Uterus (tissue), 4 donors: ENCODE measurements around the gene PIP4K2A. TPM values are rescaled to one million over a fixed set of nuclear protein-coding genes. Genes with fewer than 3 reads are reported as not detected.

Experiments
- DNase-seq, 2 donors: peaks; one replicate each; pipeline ENCODE4 v3.0.0-alpha.2; 2019 to 2020
- H3K27ac ChIP-seq, 2 donors: fragments of 200-600 bp; sonication (generic); 1 replicate in 1 of 2; 2 replicates in 1 of 2; pipeline ENCODE4 v1.5.1; 2016 to 2018
- H3K27me3 ChIP-seq, 2 donors: fragments of 200-600 bp; sonication (generic); one replicate each; pipeline ENCODE4 v1.5.1; 2018 to 2019; ENCODE audit warnings: control low read depth in 1 of 2
- H3K36me3 ChIP-seq, 2 donors: fragments of 200-600 bp; sonication (generic); one replicate each; pipeline ENCODE4 v1.5.1; 2019; ENCODE audit warnings: control low read depth in 1 of 2
- H3K4me1 ChIP-seq, 2 donors: fragments of 200-600 bp; sonication (generic); one replicate each; pipeline ENCODE4 v1.5.1; 2018 to 2019; ENCODE audit warnings: control low read depth in 1 of 2
- H3K4me3 ChIP-seq, 2 donors: fragments of 200-600 bp; sonication (generic); 1 replicate in 1 of 2; 2 replicates in 1 of 2; pipeline ENCODE4 v1.5.1; 2018 to 2019; ENCODE audit warnings: mild to moderate bottlenecking in 1 of 2
- H3K9me3 ChIP-seq, 2 donors: fragments of 200-600 bp; sonication (generic); one replicate each; pipeline ENCODE4 v1.5.1; 2019; ENCODE audit warnings: control low read depth in 1 of 2
- CTCF ChIP-seq, 4 experiments: fragments of 200-600 bp in 2 of 4; fragments of 450-650 bp in 2 of 4; sonication (generic) in 2 of 4; IDR thresholded peaks; one replicate each; pipeline ENCODE4 v1.5.1; 2016 to 2019; ENCODE audit warnings: antibody characterized with exemption in 4 of 4, mild to moderate bottlenecking in 2 of 4, moderate library complexity in 1 of 4
- POLR2A ChIP-seq, 2 donors: fragments of 450-650 bp; IDR thresholded peaks; one replicate each; pipeline ENCODE4 v1.6.1; 2016; ENCODE audit warnings: antibody characterized with exemption in 2 of 2, mild to moderate bottlenecking in 1 of 2, moderate library complexity in 1 of 2
- intact Hi-C: fragments of 100-400 bp; cut with DNase I; formaldehyde crosslinking; loops from one replicate; pipeline ENCODE4 v1.15.1; 2023; ENCODE audit warnings: low total_unique reads
- total RNA-seq, 4 donors: library from RNA; depleted of rRNA in 3 of 4; stranded (reverse); fragments of >200 nt in 3 of 4; gene quantifications; one replicate each; pipeline versions ENCODE4 v1.1.0 to v1.2.4, GENCODE V29; 2014 to 2023
- donor health status: DM: yes; HTN: yes; CAD: no.

Gene PIP4K2A
- total RNA-seq, 4 donors from 2014 or later = 17.4 to 42.4 (median 22.0) TPM

- H3K27ac ChIP-seq = no peak overlapping the region
- H3K9me3 ChIP-seq = no peaks in the 10 kb centered on the region
- H3K4me3 ChIP-seq = no peak overlapping the region
- no peaks in the 10 kb centered on the region for H3K27me3 ChIP-seq
- TF ChIP-seq CTCF (IDR thresholded peaks at IDR 0.05) (no peak), POLR2A (IDR thresholded peaks at IDR 0.05) (no peak)
- intact Hi-C loops = no loop called here
- H3K36me3 ChIP-seq = no peaks in the 10 kb centered on the region
- H3K4me1 ChIP-seq = no peaks in the 10 kb centered on the region
- DNase-seq = no peak
These were observed 76.9 kb downstream of the PIP4K2A start for GRCh38 chr10:22637491-22637890.

GRCh38 chr10:22635650-22636049 lies 78.7 kb downstream of the PIP4K2A start:
- Histone ChIP-seq H3K4me1 (no peaks in the 10 kb centered on the region), H3K27me3 (no peaks in the 10 kb centered on the region), H3K27ac (no peak overlapping the region), H3K4me3 (no peak overlapping the region), H3K36me3 (no peaks in the 10 kb centered on the region), H3K9me3 (no peaks in the 10 kb centered on the region)
- TF ChIP-seq CTCF (IDR thresholded peaks at IDR 0.05) (no peak), POLR2A (IDR thresholded peaks at IDR 0.05) (no peak)
- intact Hi-C loops = no loop called here
- DNase-seq = no peak

- intact Hi-C loops = no loop called here
- Histone ChIP-seq H3K36me3 (no peaks in the 10 kb centered on the region), H3K9me3 (no peaks in the 10 kb centered on the region), H3K27ac (no peak overlapping the region), H3K27me3 (no peaks in the 10 kb centered on the region), H3K4me1 (no peaks in the 10 kb centered on the region), H3K4me3 (no peak overlapping the region)
- DNase-seq = no peak
- TF ChIP-seq POLR2A (IDR thresholded peaks at IDR 0.05) = no peak
- no peak for TF ChIP-seq CTCF (IDR thresholded peaks at IDR 0.05)
These were observed 79.5 kb downstream of the PIP4K2A start for GRCh38 chr10:22634606-22635459.

- Histone ChIP-seq H3K4me1 (no peaks in the 10 kb centered on the region), H3K27me3 (no peaks in the 10 kb centered on the region), H3K4me3 (no peak overlapping the region), H3K9me3 (no peaks in the 10 kb centered on the region), H3K27ac (no peak overlapping the region), H3K36me3 (no peaks in the 10 kb centered on the region)
- no peak for TF ChIP-seq POLR2A (IDR thresholded peaks at IDR 0.05)
- TF ChIP-seq CTCF (IDR thresholded peaks at IDR 0.05) = no peak
- intact Hi-C loops = no loop called here
- no peak for DNase-seq
These were observed 80.3 kb downstream of the PIP4K2A start for GRCh38 chr10:22634093-22634492.

GRCh38 chr10:22633528-22633927 lies 80.8 kb downstream of the PIP4K2A start:
- no peak for DNase-seq
- no peak overlapping the region for H3K27ac ChIP-seq
- no peak overlapping the region for H3K4me3 ChIP-seq
- H3K27me3 ChIP-seq = no peaks in the 10 kb centered on the region
- intact Hi-C loops = no loop called here
- H3K36me3 ChIP-seq = no peaks in the 10 kb centered on the region
- H3K4me1 ChIP-seq = no peaks in the 10 kb centered on the region
- no peaks in the 10 kb centered on the region for H3K9me3 ChIP-seq
- TF ChIP-seq POLR2A (IDR thresholded peaks at IDR 0.05) (no peak), CTCF (IDR thresholded peaks at IDR 0.05) (no peak)
